Smooth muscle cell (in vitro differentiated cells): Measurements from ENCODE around the gene RAB1B. TPM values are rescaled to one million over a fixed set of nuclear protein-coding genes. Genes with fewer than 3 reads are reported as not detected.

ENCODE experiments used
- DNase-seq: peaks from one replicate; lab custom pipeline; 2025; ENCODE audit not compliant: unreplicated experiment; lab: John Stamatoyannopoulos, UW
- H2AFZ ChIP-seq: fragments of 200-600 bp; sonication (generic); 2 replicates; pipeline ENCODE4 v1.6.0; 2016; ENCODE audit warnings: antibody characterized with exemption, low read depth, mild to moderate bottlenecking
- H3F3A ChIP-seq: fragments of 200-600 bp; sonication (generic); 2 replicates; pipeline ENCODE4 v1.6.0; 2017; ENCODE audit warnings: antibody characterized with exemption, low read depth
- H3K27ac ChIP-seq: fragments of 200-600 bp; sonication (generic); 2 replicates; pipeline ENCODE4 v1.5.1; 2016; ENCODE audit warnings: low read depth, mild to moderate bottlenecking
- H3K27me3 ChIP-seq: fragments of 200-600 bp; sonication (generic); 2 replicates; pipeline ENCODE4 v1.6.1; 2016; ENCODE audit warnings: low read depth, mild to moderate bottlenecking
- H3K36me3 ChIP-seq: fragments of 200-600 bp; sonication (generic); 2 replicates; pipeline ENCODE4 v1.5.1; 2016; ENCODE audit warnings: low read depth
- H3K4me1 ChIP-seq: fragments of 200-600 bp; sonication (generic); 2 replicates; pipeline ENCODE4 v1.5.1; 2016; ENCODE audit warnings: low read depth
- H3K4me2 ChIP-seq: fragments of 200-600 bp; sonication (generic); 2 replicates; pipeline ENCODE4 v1.6.0; 2016; ENCODE audit warnings: mild to moderate bottlenecking
- H3K4me3 ChIP-seq: fragments of 200-600 bp; sonication (generic); 2 replicates; pipeline ENCODE4 v1.5.1; 2016; ENCODE audit warnings: mild to moderate bottlenecking
- H3K79me2 ChIP-seq: fragments of 200-600 bp; sonication (generic); 2 replicates; pipeline ENCODE4 v1.6.0; 2016; ENCODE audit warnings: low read depth, mild to moderate bottlenecking
- H3K9ac ChIP-seq: fragments of 200-600 bp; sonication (generic); 2 replicates; pipeline ENCODE4 v1.6.0; 2016; ENCODE audit warnings: low read depth
- H3K9me3 ChIP-seq: fragments of 200-600 bp; sonication (generic); replicated peaks from 2 replicates; pipeline ENCODE4 v1.5.1; 2016; ENCODE audit warnings: low read depth
- H4K20me1 ChIP-seq: fragments of 200-600 bp; sonication (generic); 2 replicates; pipeline ENCODE4 v1.6.0; 2016; ENCODE audit warnings: low read depth
- CTCF ChIP-seq: fragments of 200-600 bp; sonication (generic); IDR thresholded peaks from 2 replicates; pipeline ENCODE4 v1.5.1; 2017; ENCODE audit warnings: borderline replicate concordance, mild to moderate bottlenecking, antibody characterized with exemption; ENCODE audit not compliant: insufficient read depth, poor library complexity, severe bottlenecking
- WGBS: methylation state at CpG from one replicate; pipeline ENCODE4 v1.1.7; 2016; ENCODE audit warnings: low lambda C conversion rate; 5-methylcytosine and 5-hydroxymethylcytosine counted together
- polyA plus RNA-seq: library from polyadenylated mRNA; unstranded; fragments of >200 nt; fragmentation: Nextera tagmentation; extraction: Ambion mirVana; gene quantifications from 2 replicates; pipeline ENCODE4 v1.2.1, GENCODE V29; 2016
- total RNA-seq: library from RNA; depleted of rRNA; stranded (reverse); fragments of >200 nt; gene quantifications from 2 replicates; pipeline ENCODE4 v1.2.3, GENCODE V29; 2014

Gene RAB1B
- total and polyA plus RNA-seq, 2 experiments from 2014 or later: 20.9 to 53.3 TPM

- WGBS: 94% methylated on average over 25 of the region's 25 CpGs
- no peaks in the 10 kb centered on the region for H3K9me3 ChIP-seq
- TF ChIP-seq CTCF: no peak
- H3K4me3 ChIP-seq: no peak overlapping the region
- H3K27me3 ChIP-seq: no peaks in the 10 kb centered on the region
- H3K27ac ChIP-seq: no peak overlapping the region
- H3K4me2 ChIP-seq: no peak overlapping the region
- no peaks in the 10 kb centered on the region for H3K36me3 ChIP-seq
- H4K20me1 ChIP-seq: no peaks in the 10 kb centered on the region
- no peak for DNase-seq
- no peak overlapping the region for H3K9ac ChIP-seq
- no peaks in the 10 kb centered on the region for H3F3A ChIP-seq
- no peak overlapping the region for H2AFZ ChIP-seq
- H3K4me1 ChIP-seq: no peaks in the 10 kb centered on the region
- no peaks in the 10 kb centered on the region for H3K79me2 ChIP-seq
Measured at GRCh38 chr11:66239998-66240780, 28.2 kb upstream of the RAB1B start.

- DNase-seq: no peak
- Histone ChIP-seq H3K9me3 (no peaks in the 10 kb centered on the region), H2AFZ (no peak overlapping the region), H3K27ac (no peak overlapping the region), H4K20me1 (no peaks in the 10 kb centered on the region), H3K27me3 (no peaks in the 10 kb centered on the region), H3K36me3 (no peaks in the 10 kb centered on the region), H3K9ac (no peak overlapping the region), H3K4me1 (no peaks in the 10 kb centered on the region), H3F3A (no peaks in the 10 kb centered on the region), H3K4me2 (no peak overlapping the region), H3K4me3 (no peak overlapping the region), H3K79me2 (no peaks in the 10 kb centered on the region)
- 88% methylated on average over 9 of the region's 9 CpGs for WGBS
- no peak for TF ChIP-seq CTCF
Measured at GRCh38 chr11:66240781-66241136, 27.7 kb upstream of the RAB1B start.

GRCh38 chr11:66242095-66242765 lies 26.2 kb upstream of the RAB1B start:
- TF ChIP-seq CTCF: no peak
- no peak for DNase-seq
- H3K9ac ChIP-seq: no peak overlapping the region

More at GRCh38 chr11:66242095-66242765, 26.2 kb upstream of the RAB1B start:
- Histone ChIP-seq H3K4me2 (no peak overlapping the region), H3K4me1 (no peaks in the 10 kb centered on the region), H3F3A (no peaks in the 10 kb centered on the region), H3K36me3 (no peaks in the 10 kb centered on the region), H3K27ac (no peak overlapping the region), H3K9me3 (no peaks in the 10 kb centered on the region), H3K79me2 (no peaks in the 10 kb centered on the region), H3K27me3 (no peaks in the 10 kb centered on the region), H2AFZ (no peak overlapping the region), H3K4me3 (no peak overlapping the region), H4K20me1 (no peaks in the 10 kb centered on the region)
- WGBS: 95% methylated on average over 14 of the region's 14 CpGs
